Right cardiac atrium (tissue), 5 donors: ENCODE measurements around the gene SLC6A2. TPM values are rescaled to one million over a fixed set of nuclear protein-coding genes. Genes with fewer than 3 reads are reported as not detected.

Experiments used
- ATAC-seq, 2 donors: fragments of 200-7000 bp; cut with Tn5 transposase; one replicate each; pipeline versions ENCODE4 v1.8.0 to v1.9.1; 2020; ENCODE audit warnings: moderate library complexity in 2 of 2, mild to moderate bottlenecking in 1 of 2
- DNase-seq, 3 donors: peaks; one replicate each; pipeline ENCODE4 v3.0.0-alpha.2; 2020
- H3K27ac ChIP-seq: one replicate; pipeline ENCODE4 v1.5.1; 2013; ENCODE audit warnings: mild to moderate bottlenecking, low read length, control low read depth, moderate library complexity
- H3K27me3 ChIP-seq: one replicate; pipeline ENCODE4 v1.6.1; 2013; ENCODE audit not compliant: control insufficient read depth, insufficient read depth
- H3K4me1 ChIP-seq: one replicate; pipeline ENCODE4 v1.6.1; 2013; ENCODE audit warnings: low read length; ENCODE audit not compliant: control insufficient read depth, insufficient read depth
- H3K4me3 ChIP-seq: one replicate; pipeline ENCODE4 v1.5.1; 2013; ENCODE audit warnings: low read length, control low read depth
- H3K9me3 ChIP-seq: one replicate; pipeline ENCODE4 v1.6.1; 2013; ENCODE audit warnings: low read length; ENCODE audit not compliant: control insufficient read depth
- WGBS: extraction: QIAGEN DNeasy Blood & Tissue Kit; methylation state at CpG from one replicate; pipeline ENCODE4 v1.1.7; 2013; 5-methylcytosine and 5-hydroxymethylcytosine counted together
- intact Hi-C, 4 donors: fragments of 100-400 bp; cut with DNase I; formaldehyde crosslinking; loops; one replicate each; pipeline versions ENCODE4 v1.11.0 to v1.14.0; 2022 to 2023
- polyA plus RNA-seq: library from polyadenylated mRNA; stranded (reverse); fragments of 200-250 nt; gene quantifications from one replicate; pipeline ENCODE4 v1.2.3, GENCODE V29; 2013
- total RNA-seq, 4 donors: library from RNA; stranded (reverse); fragmentation: NEBNext Ultra II Directional; extraction: Animal tissue kit (Norgen Biotek cat#: 25700); gene quantifications; one replicate each; pipeline ENCODE4 v1.2.1, GENCODE V29; 2021
- donor health status: healthy with polysubstance abuse.
- donor health status: DM: no; HTN: yes; CAD: no.
- donor health status: DM: no; HTN: no; CAD: no.
- donor health status: DM: no; HTN: yes; CAD: no; lungs with severe emphysema.
- donor health status: DM: yes; HTN: yes; CAD: no.

SLC6A2 gene
- total and polyA plus RNA-seq, 5 donors, result not detected

GRCh38 chr16:55647798-55648197 lies 8.0 kb upstream of the SLC6A2 start:
- Histone ChIP-seq H3K9me3 (no peaks in the 10 kb centered on the region), H3K27me3 (no peaks in the 10 kb centered on the region), H3K4me3 (no peak overlapping the region), H3K27ac (no peak overlapping the region), H3K4me1 (no peaks in the 10 kb centered on the region)
- DNase-seq, result no peak
- ATAC-seq, result no peak
- intact Hi-C loops, result no loop called here

GRCh38 chr16:55651841-55652824 lies 3.7 kb upstream of the SLC6A2 start:
- Histone ChIP-seq H3K4me3 (no peak overlapping the region), H3K27ac (no peak overlapping the region), H3K27me3 (peaks cover 3% of the 10 kb centered on the region), H3K4me1 (no peaks in the 10 kb centered on the region), H3K9me3 (no peaks in the 10 kb centered on the region)
- DNase-seq (no peak), ATAC-seq (no peak)
- 60% methylated on average over 10 of the region's 10 CpGs for WGBS
- intact Hi-C loops, result no loop called here

- whole genome bisulfite sequencing, result 90% methylated on average over 2 of the region's 2 CpGs
- intact Hi-C loops, result no loop called here
- no peak overlapping the region for H3K4me3 ChIP-seq
Observed at GRCh38 chr16:55653106-55653505, 2.7 kb upstream of the SLC6A2 start.

GRCh38 chr16:55655381-55655896 lies 349 bp upstream of the SLC6A2 start:
- WGBS, result 7% methylated on average over 29 of the region's 29 CpGs
- no peak for ATAC-seq

More at GRCh38 chr16:55653106-55653505, 2.7 kb upstream of the SLC6A2 start:
- H3K9me3 ChIP-seq, result no peaks in the 10 kb centered on the region
- ATAC-seq, result no peak
- H3K4me1 ChIP-seq, result no peaks in the 10 kb centered on the region
- H3K27me3 ChIP-seq, result peaks cover 3% of the 10 kb centered on the region
- DNase-seq, result no peak
- H3K27ac ChIP-seq, result no peak overlapping the region

GRCh38 chr16:55656691-55657092 lies 904 bp downstream of the SLC6A2 start:
- Histone ChIP-seq H3K4me3 (no peak overlapping the region), H3K9me3 (no peaks in the 10 kb centered on the region), H3K27ac (no peak overlapping the region), H3K27me3 (peaks cover 3% of the 10 kb centered on the region), H3K4me1 (no peaks in the 10 kb centered on the region)
- 9% methylated on average over 37 of the region's 37 CpGs for WGBS
- ATAC-seq (no peak), DNase-seq (no peak)
- intact Hi-C loops, result no loop called here

More at GRCh38 chr16:55655381-55655896, 349 bp upstream of the SLC6A2 start:
- Histone ChIP-seq H3K27me3 (peaks cover 3% of the 10 kb centered on the region), H3K4me3 (peak overlapping the region; percentile 12), H3K9me3 (no peaks in the 10 kb centered on the region), H3K4me1 (no peaks in the 10 kb centered on the region), H3K27ac (no peak overlapping the region)
- intact Hi-C loops, result no loop called here
- DNase-seq, result no peak

- Histone ChIP-seq H3K4me3 (no peak overlapping the region), H3K27ac (no peak overlapping the region), H3K9me3 (no peaks in the 10 kb centered on the region), H3K4me1 (no peaks in the 10 kb centered on the region), H3K27me3 (peaks cover 3% of the 10 kb centered on the region)
- no peak for DNase-seq
- 84% methylated on average over 3 of the region's 3 CpGs for WGBS
- intact Hi-C loops, result no loop called here
- ATAC-seq, result no peak
Observed at GRCh38 chr16:55657616-55658015, 1.8 kb downstream of the SLC6A2 start.

- Histone ChIP-seq H3K4me3 (no peak overlapping the region), H3K9me3 (no peaks in the 10 kb centered on the region), H3K27me3 (peaks cover 3% of the 10 kb centered on the region), H3K4me1 (no peaks in the 10 kb centered on the region), H3K27ac (no peak overlapping the region)
- 81% methylated on average over 7 of the region's 7 CpGs for WGBS
- ATAC-seq, result no peak
- no peak for DNase-seq
- intact Hi-C loops, result no loop called here
Observed at GRCh38 chr16:55658898-55659420, 3.2 kb downstream of the SLC6A2 start.

GRCh38 chr16:55660026-55660425 lies 4.2 kb downstream of the SLC6A2 start:
- no peak for ATAC-seq
- H3K9me3 ChIP-seq, result no peaks in the 10 kb centered on the region
- 66% methylated on average over 1 of the region's 1 CpG for WGBS
- H3K27ac ChIP-seq, result no peak overlapping the region
- intact Hi-C loops, result no loop called here
- H3K4me3 ChIP-seq, result no peak overlapping the region
- no peaks in the 10 kb centered on the region for H3K4me1 ChIP-seq
- peaks cover 1% of the 10 kb centered on the region for H3K27me3 ChIP-seq
- DNase-seq, result no peak

- no peaks in the 10 kb centered on the region for H3K27me3 ChIP-seq
- DNase-seq, result no peak
- WGBS, result 62% methylated on average over 2 of the region's 2 CpGs
Observed at GRCh38 chr16:55660828-55661227, 5.0 kb downstream of the SLC6A2 start.

GRCh38 chr16:55661941-55662643 lies 6.3 kb downstream of the SLC6A2 start:
- DNase-seq (no peak), ATAC-seq (peak in 1 of 2 donors; percentile 46)
- Histone ChIP-seq H3K4me3 (no peak overlapping the region), H3K27ac (no peak overlapping the region), H3K4me1 (no peaks in the 10 kb centered on the region), H3K9me3 (no peaks in the 10 kb centered on the region), H3K27me3 (no peaks in the 10 kb centered on the region)
- intact Hi-C loops, result no loop called here

More at GRCh38 chr16:55660828-55661227, 5.0 kb downstream of the SLC6A2 start:
- Histone ChIP-seq H3K27ac (no peak overlapping the region), H3K4me1 (no peaks in the 10 kb centered on the region), H3K9me3 (no peaks in the 10 kb centered on the region), H3K4me3 (no peak overlapping the region)
- intact Hi-C loops, result no loop called here
- ATAC-seq, result no peak

GRCh38 chr16:55662644-55663031 lies 6.8 kb downstream of the SLC6A2 start:
- no peaks in the 10 kb centered on the region for H3K4me1 ChIP-seq
- WGBS, result 55% methylated on average over 5 of the region's 5 CpGs
- no peak overlapping the region for H3K4me3 ChIP-seq
- ATAC-seq (peak in 1 of 2 donors; percentile 41), DNase-seq (no peak)
- no peaks in the 10 kb centered on the region for H3K27me3 ChIP-seq
- intact Hi-C loops, result no loop called here
- no peaks in the 10 kb centered on the region for H3K9me3 ChIP-seq
- no peak overlapping the region for H3K27ac ChIP-seq
